Lower lobe of right lung (tissue), 2 donors: ENCODE data around the gene LAMA3. TPM values are rescaled to one million over a fixed set of nuclear protein-coding genes. Genes with fewer than 3 reads are reported as not detected.

Experiments used
- ATAC-seq, 2 donors: fragments of 200-7000 bp; cut with Tn5 transposase; one replicate each; pipeline ENCODE4 v1.9.1; 2020 to 2022; ENCODE audit warnings: mild to moderate bottlenecking in 2 of 2, moderate library complexity in 2 of 2
- DNase-seq: peaks from one replicate; pipeline ENCODE4 v3.0.0-alpha.2; 2020
- H3K27ac ChIP-seq: fragments of 200-600 bp; one replicate; pipeline ENCODE4 v1.8.0; 2022
- H3K27me3 ChIP-seq: fragments of 200-600 bp; one replicate; pipeline ENCODE4 v1.8.0; 2022; ENCODE audit warnings: low read depth
- H3K36me3 ChIP-seq: fragments of 200-600 bp; one replicate; pipeline ENCODE4 v1.8.0; 2022; ENCODE audit warnings: mild to moderate bottlenecking
- H3K4me1 ChIP-seq: fragments of 200-600 bp; one replicate; pipeline ENCODE4 v1.8.0; 2022
- H3K4me3 ChIP-seq: fragments of 200-600 bp; one replicate; pipeline ENCODE4 v1.8.0; 2022; ENCODE audit warnings: mild to moderate bottlenecking
- H3K9me3 ChIP-seq: fragments of 200-600 bp; one replicate; pipeline ENCODE4 v1.8.0; 2022
- CTCF ChIP-seq: fragments of 200-600 bp; IDR thresholded peaks from one replicate; pipeline ENCODE4 v1.8.0; 2022; ENCODE audit warnings: antibody characterized with exemption, mild to moderate bottlenecking
- intact Hi-C: fragments of 100-400 bp; cut with DNase I; formaldehyde crosslinking; loops from one replicate; pipeline ENCODE4 v1.11.0; 2022
- total RNA-seq: library from RNA; stranded (reverse); fragmentation: NEBNext Ultra II Directional; extraction: Animal tissue kit (Norgen Biotek cat#: 25700); gene quantifications from one replicate; pipeline ENCODE4 v1.2.1, GENCODE V29; 2021
- donor health status: DM: no; HTN: yes; CAD: no; lungs with severe emphysema.

Gene LAMA3
- total RNA-seq, 1 donor from 2014 or later: 89.1 TPM

- no peak for ATAC-seq
- intact Hi-C loops: no loop called here
- Histone ChIP-seq H3K4me1 (no peaks in the 10 kb centered on the region), H3K27ac (no peak overlapping the region), H3K36me3 (no peaks in the 10 kb centered on the region), H3K27me3 (no peaks in the 10 kb centered on the region), H3K4me3 (no peak overlapping the region), H3K9me3 (no peaks in the 10 kb centered on the region)
- no peak for DNase-seq
- TF ChIP-seq CTCF: no peak
These were observed 121.1 kb downstream of the LAMA3 start for GRCh38 chr18:23810396-23810795.

GRCh38 chr18:23811176-23811575, 121.9 kb downstream of the LAMA3 start:
- DNase-seq: no peak
- H3K27me3 ChIP-seq: no peaks in the 10 kb centered on the region
- no peaks in the 10 kb centered on the region for H3K36me3 ChIP-seq
- H3K27ac ChIP-seq: no peak overlapping the region
- ATAC-seq: no peak
- no peaks in the 10 kb centered on the region for H3K4me1 ChIP-seq
- H3K4me3 ChIP-seq: no peak overlapping the region
- TF ChIP-seq CTCF: no peak
- H3K9me3 ChIP-seq: no peaks in the 10 kb centered on the region
- intact Hi-C loops: no loop called here

- ATAC-seq: peak in 1 of 2 donors; percentile 30
- TF ChIP-seq CTCF: peak; percentile 52
- Histone ChIP-seq H3K36me3 (no peaks in the 10 kb centered on the region), H3K27ac (no peak overlapping the region), H3K4me3 (no peak overlapping the region), H3K27me3 (no peaks in the 10 kb centered on the region), H3K9me3 (no peaks in the 10 kb centered on the region), H3K4me1 (no peaks in the 10 kb centered on the region)
- no peak for DNase-seq
- intact Hi-C loops: no loop called here
These were observed 123.5 kb downstream of the LAMA3 start for GRCh38 chr18:23812546-23813440.

GRCh38 chr18:23814991-23815614, 125.8 kb downstream of the LAMA3 start:
- TF ChIP-seq CTCF: no peak
- Histone ChIP-seq H3K4me3 (no peak overlapping the region), H3K27me3 (peaks cover 4% of the 10 kb centered on the region), H3K36me3 (no peaks in the 10 kb centered on the region), H3K9me3 (no peaks in the 10 kb centered on the region), H3K27ac (no peak overlapping the region), H3K4me1 (no peaks in the 10 kb centered on the region)
- intact Hi-C loops: no loop called here
- ATAC-seq (no peak), DNase-seq (no peak)

GRCh38 chr18:23816021-23816420, 126.8 kb downstream of the LAMA3 start:
- DNase-seq (no peak), ATAC-seq (no peak)
- no peak for TF ChIP-seq CTCF
- Histone ChIP-seq H3K4me1 (no peaks in the 10 kb centered on the region), H3K27me3 (peaks cover 4% of the 10 kb centered on the region), H3K27ac (no peak overlapping the region), H3K9me3 (no peaks in the 10 kb centered on the region), H3K36me3 (peaks cover 2% of the 10 kb centered on the region), H3K4me3 (no peak overlapping the region)
- intact Hi-C loops: no loop called here
